ENCODE data around the gene DENND2D.

DNA sequence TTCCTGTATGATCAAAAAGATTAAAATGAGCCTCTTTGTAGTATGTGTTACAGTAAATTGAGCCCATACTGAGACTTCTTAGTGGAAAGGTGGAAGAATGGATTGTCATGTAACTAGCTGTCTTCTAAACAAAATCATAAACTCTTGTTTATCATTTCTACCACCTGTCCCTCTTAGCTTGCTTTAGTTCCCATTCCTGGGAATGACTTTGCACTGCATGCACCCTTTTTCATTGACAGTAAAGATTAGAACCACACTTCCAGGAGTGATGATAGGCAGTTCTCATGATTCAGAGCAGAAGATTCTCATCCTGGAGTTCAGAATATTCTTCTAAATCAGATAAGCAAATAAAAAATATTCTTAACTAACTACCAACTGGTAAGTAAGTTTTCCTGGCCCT lies 28.0 kb downstream of the DENND2D start:
- TF ChIP-seq, protein P1, sequence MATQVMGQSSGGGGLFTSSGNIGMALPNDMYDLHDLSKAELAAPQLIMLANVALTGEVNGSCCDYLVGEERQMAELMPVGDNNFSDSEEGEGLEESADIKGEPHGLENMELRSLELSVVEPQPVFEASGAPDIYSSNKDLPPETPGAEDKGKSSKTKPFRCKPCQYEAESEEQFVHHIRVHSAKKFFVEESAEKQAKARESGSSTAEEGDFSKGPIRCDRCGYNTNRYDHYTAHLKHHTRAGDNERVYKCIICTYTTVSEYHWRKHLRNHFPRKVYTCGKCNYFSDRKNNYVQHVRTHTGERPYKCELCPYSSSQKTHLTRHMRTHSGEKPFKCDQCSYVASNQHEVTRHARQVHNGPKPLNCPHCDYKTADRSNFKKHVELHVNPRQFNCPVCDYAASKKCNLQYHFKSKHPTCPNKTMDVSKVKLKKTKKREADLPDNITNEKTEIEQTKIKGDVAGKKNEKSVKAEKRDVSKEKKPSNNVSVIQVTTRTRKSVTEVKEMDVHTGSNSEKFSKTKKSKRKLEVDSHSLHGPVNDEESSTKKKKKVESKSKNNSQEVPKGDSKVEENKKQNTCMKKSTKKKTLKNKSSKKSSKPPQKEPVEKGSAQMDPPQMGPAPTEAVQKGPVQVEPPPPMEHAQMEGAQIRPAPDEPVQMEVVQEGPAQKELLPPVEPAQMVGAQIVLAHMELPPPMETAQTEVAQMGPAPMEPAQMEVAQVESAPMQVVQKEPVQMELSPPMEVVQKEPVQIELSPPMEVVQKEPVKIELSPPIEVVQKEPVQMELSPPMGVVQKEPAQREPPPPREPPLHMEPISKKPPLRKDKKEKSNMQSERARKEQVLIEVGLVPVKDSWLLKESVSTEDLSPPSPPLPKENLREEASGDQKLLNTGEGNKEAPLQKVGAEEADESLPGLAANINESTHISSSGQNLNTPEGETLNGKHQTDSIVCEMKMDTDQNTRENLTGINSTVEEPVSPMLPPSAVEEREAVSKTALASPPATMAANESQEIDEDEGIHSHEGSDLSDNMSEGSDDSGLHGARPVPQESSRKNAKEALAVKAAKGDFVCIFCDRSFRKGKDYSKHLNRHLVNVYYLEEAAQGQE (IDR thresholded peaks at IDR 0.05; ENCODE audit: unreplicated experiment) = no peak
- TF ChIP-seq POLR2AphosphoS5 (IDR thresholded peaks at IDR 0.05; ENCODE audit: low read depth) (no peak), EZH2 (IDR thresholded peaks at IDR 0.05; ENCODE audit: low read depth, unreplicated experiment) (no peak)
- TF ChIP-seq, protein P2, sequence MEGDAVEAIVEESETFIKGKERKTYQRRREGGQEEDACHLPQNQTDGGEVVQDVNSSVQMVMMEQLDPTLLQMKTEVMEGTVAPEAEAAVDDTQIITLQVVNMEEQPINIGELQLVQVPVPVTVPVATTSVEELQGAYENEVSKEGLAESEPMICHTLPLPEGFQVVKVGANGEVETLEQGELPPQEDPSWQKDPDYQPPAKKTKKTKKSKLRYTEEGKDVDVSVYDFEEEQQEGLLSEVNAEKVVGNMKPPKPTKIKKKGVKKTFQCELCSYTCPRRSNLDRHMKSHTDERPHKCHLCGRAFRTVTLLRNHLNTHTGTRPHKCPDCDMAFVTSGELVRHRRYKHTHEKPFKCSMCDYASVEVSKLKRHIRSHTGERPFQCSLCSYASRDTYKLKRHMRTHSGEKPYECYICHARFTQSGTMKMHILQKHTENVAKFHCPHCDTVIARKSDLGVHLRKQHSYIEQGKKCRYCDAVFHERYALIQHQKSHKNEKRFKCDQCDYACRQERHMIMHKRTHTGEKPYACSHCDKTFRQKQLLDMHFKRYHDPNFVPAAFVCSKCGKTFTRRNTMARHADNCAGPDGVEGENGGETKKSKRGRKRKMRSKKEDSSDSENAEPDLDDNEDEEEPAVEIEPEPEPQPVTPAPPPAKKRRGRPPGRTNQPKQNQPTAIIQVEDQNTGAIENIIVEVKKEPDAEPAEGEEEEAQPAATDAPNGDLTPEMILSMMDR (conservative IDR thresholded peaks at IDR 0.05; ENCODE audit: low read depth in 2 of 2) = no peak
